Activated T-helper 1 cell treated with anti-CD3 and anti-CD28 coated beads, Interleukin-12 subunit alpha, Interleukin-12 subunit beta, Interleukin-2, Interleukin-4 antibody, amounts not matched to agents 30 ng/mL and 10 ng/mL and 1 ng/mL, durations not matched to agents 14 hours and 24 hours and 36 hours (primary cell): ENCODE data around the gene TMEM164. TPM values are rescaled to one million over a fixed set of nuclear protein-coding genes. Genes with fewer than 3 reads are reported as not detected.
"Not testable (repeated sequence)": the region's sequence is repeated elsewhere in the genome, so short reads cannot be mapped to it uniquely, and the experiment has no call there.

Source experiments
- DNase-seq: peaks from one replicate; pipeline ENCODE4 v3.0.0; 2021; ENCODE audit warnings: low spot score
- H3K27ac Mint-ChIP-seq: one replicate; pipeline ENCODE4 v1.8.0; 2021; ENCODE audit warnings: mild to moderate bottlenecking, mixed read lengths
- H3K27me3 Mint-ChIP-seq: one replicate; pipeline ENCODE4 v1.8.0; 2022; ENCODE audit warnings: mild to moderate bottlenecking, moderate library complexity, mixed read lengths; ENCODE audit not compliant: insufficient read depth
- H3K36me3 Mint-ChIP-seq: one replicate; pipeline ENCODE4 v1.8.0; 2021; ENCODE audit warnings: low read depth, mixed read lengths
- H3K4me1 Mint-ChIP-seq: one replicate; pipeline ENCODE4 v1.8.0; 2021; ENCODE audit warnings: low read depth, mixed read lengths
- H3K4me3 Mint-ChIP-seq: one replicate; pipeline ENCODE4 v1.8.0; 2021; ENCODE audit warnings: mild to moderate bottlenecking, moderate library complexity, mixed read lengths
- H3K9me3 Mint-ChIP-seq: one replicate; pipeline ENCODE4 v1.8.0; 2021; ENCODE audit warnings: mixed read lengths
- intact Hi-C: fragments of 100-400 bp; cut with micrococcal nuclease; formaldehyde crosslinking; loops from one replicate; pipeline ENCODE4 v1.15.1; 2024
- total RNA-seq: library from RNA; stranded (reverse); gene quantifications from 2 replicates; pipeline ENCODE4 v1.2.3, GENCODE V29; 2022

Gene TMEM164
- total RNA-seq = 17.9 and 19.1 TPM in 2 replicates

DNA sequence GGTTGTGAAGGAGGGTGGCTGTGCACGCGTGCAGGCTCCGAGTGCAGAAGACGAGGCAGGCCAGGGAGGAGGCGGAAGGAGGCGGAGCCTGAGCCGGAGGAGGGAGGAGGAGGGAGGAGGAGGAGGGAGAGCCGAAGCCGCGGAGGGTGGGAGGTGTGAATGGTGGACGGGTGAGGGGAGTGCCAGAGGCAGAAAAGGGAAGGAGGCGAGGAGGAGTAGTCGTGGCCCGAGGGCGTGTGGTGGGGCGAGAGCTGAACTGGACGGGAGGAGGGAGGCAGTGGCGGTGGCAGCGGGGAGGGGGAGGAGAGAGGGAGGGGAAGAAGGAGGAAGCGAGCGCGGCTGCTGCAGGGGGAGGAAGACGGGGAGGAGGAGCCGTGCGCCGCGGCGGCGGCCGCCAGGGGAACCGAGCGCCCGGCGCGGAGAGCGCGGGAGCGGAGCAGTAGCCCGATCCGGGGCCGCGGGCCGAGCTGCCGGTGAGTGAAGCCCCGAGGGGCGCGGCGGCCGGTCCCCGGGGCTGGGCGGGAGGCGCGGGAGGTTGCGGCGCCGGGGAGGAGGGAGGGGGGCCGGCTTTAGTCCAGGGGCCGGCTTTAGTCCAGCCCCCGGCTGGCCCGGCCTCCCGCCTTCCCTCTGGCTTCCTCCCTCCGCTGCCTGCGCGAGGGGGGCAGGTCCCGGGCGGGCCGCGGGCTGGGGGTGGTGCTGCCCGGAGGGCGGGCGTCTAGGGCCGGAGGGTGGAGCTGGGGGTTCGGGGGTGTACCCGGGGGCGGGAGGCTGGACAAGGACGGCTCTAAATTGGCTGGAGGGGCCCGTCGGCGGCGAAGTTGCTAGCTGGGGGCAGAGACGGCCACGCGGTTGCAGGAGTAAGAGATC, at the start of gene TMEM164:
Gene TMEM164 (plus strand): TSS at position 815 of the 867 bp plus-strand sequence. CDS start 661 bp downstream, outside the sequence.
- no peaks in the 10 kb centered on the region for H3K27me3 Mint-ChIP-seq
- peak within 1 kb of the TSS; percentile 92 for H3K4me3 Mint-ChIP-seq
- peaks cover 2% of the 10 kb centered on the region for H3K36me3 Mint-ChIP-seq
- H3K9me3 Mint-ChIP-seq = no peaks in the 10 kb centered on the region
- peaks cover 23% of the 10 kb centered on the region for H3K4me1 Mint-ChIP-seq
- intact Hi-C loops = loop anchor here (2.0 to 5.0 kb wide), 5 partner anchors 130 to 1680 kb away; partner anchors contain the start of genes ACSL4, ALG13, AMMECR1 and NXT2
- peak; percentile 72 for DNase-seq
- peak within 1 kb of the TSS; percentile 92 for H3K27ac Mint-ChIP-seq

DNA sequence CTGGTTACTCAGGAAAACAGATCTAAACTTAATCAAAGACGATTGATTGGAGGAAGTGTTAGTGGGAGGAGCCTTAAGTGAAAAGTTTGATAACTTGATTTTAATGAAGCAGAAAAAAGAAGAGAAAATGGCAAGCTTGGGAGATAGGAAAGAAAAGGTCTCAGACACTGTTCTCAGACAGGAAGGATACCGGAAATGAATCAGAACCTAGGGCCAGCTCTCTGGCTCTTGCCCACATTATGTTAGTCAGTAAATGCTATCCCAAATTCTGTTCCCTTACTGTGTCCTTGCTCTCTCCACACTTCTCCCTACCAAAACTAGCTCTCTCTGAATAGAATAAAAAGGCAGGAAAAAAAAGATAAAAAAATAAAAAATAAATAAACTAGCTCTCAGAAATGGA, 48.6 kb upstream of the TMEM164 start:
- DNase-seq = no peak
- H3K36me3 Mint-ChIP-seq = no peaks in the 10 kb centered on the region
- H3K27me3 Mint-ChIP-seq = no peaks in the 10 kb centered on the region
- peaks cover 21% of the 10 kb centered on the region for H3K4me1 Mint-ChIP-seq
- no peak overlapping the region for H3K27ac Mint-ChIP-seq
- H3K4me3 Mint-ChIP-seq = no peak overlapping the region
- intact Hi-C loops = no loop called here
- no peaks in the 10 kb centered on the region for H3K9me3 Mint-ChIP-seq

GRCh38 chrX:109954955-109955354, 48.0 kb upstream of the TMEM164 start:
- intact Hi-C loops = no loop called here
- DNase-seq = no peak
- H3K4me3 Mint-ChIP-seq = no peak overlapping the region
- H3K27ac Mint-ChIP-seq = no peak overlapping the region
- peaks cover 22% of the 10 kb centered on the region for H3K4me1 Mint-ChIP-seq
- no peaks in the 10 kb centered on the region for H3K36me3 Mint-ChIP-seq
- no peaks in the 10 kb centered on the region for H3K9me3 Mint-ChIP-seq
- H3K27me3 Mint-ChIP-seq = no peaks in the 10 kb centered on the region

DNA sequence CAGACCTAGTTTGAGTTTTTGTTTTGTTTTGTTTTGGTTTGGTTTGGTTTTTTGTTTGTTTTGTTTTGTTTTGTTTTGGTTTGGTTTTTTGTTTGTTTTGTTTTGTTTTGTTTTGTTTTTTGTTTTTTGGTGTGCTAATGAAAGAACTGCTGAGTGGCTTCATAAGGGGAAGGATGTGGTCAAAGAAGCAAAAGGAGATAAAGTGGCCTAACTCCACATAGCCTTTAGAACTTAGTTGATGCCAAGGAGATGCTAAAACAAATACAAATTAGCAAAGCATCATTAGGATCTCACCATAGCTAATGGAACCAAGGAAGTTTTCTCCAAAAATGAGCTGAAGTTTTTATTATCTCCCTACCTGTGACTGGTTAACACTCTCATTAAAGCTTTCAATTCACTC, 44.6 kb upstream of the TMEM164 start:
- H3K36me3 Mint-ChIP-seq = no peaks in the 10 kb centered on the region
- DNase-seq = no peak
- H3K27ac Mint-ChIP-seq = no peak overlapping the region
- H3K27me3 Mint-ChIP-seq = no peaks in the 10 kb centered on the region
- H3K9me3 Mint-ChIP-seq = no peaks in the 10 kb centered on the region
- peaks cover 20% of the 10 kb centered on the region for H3K4me1 Mint-ChIP-seq
- intact Hi-C loops = no loop called here
- no peak overlapping the region for H3K4me3 Mint-ChIP-seq

DNA sequence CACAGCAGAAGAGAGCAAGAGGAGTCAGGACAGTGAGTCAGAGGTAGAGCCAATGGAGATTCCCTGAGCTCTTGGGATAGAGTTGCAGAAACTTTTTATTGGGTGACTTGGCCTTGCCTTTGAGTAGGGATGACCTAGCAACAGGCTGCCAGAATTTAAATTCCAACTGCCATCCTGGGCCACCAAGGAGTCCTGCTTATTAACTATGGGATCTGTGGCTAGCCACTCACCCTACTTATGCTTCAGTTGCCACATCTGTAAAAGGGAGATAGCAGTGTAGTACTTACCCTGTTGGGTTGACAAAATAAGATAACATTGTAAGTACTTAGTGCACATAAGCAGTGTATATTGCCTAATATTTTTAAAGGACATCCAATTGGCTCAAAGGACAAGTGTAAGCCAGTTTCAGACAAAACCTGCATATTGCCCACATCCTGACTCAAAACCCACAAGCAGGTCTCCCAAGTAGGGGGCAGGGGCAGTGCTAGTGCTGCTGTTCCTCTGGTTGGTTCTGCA, 43.5 kb upstream of the TMEM164 start:
- no peak for DNase-seq
- Mint-ChIP-seq H3K36me3 (no peaks in the 10 kb centered on the region), H3K4me3 (no peak overlapping the region), H3K4me1 (peaks cover 16% of the 10 kb centered on the region), H3K27me3 (no peaks in the 10 kb centered on the region), H3K9me3 (no peaks in the 10 kb centered on the region), H3K27ac (no peak overlapping the region)
- intact Hi-C loops = no loop called here

GRCh38 chrX:109964390-109964789, 38.5 kb upstream of the TMEM164 start:
- intact Hi-C loops = no loop called here
- DNase-seq = no peak
- Mint-ChIP-seq H3K9me3 (no peaks in the 10 kb centered on the region), H3K36me3 (no peaks in the 10 kb centered on the region), H3K27me3 (no peaks in the 10 kb centered on the region), H3K4me1 (peaks cover under 1% of the 10 kb centered on the region), H3K27ac (no peak overlapping the region), H3K4me3 (no peak overlapping the region)

- Mint-ChIP-seq H3K9me3 (no peaks in the 10 kb centered on the region), H3K4me1 (no peaks in the 10 kb centered on the region), H3K27me3 (peaks cover 2% of the 10 kb centered on the region), H3K27ac (no peak overlapping the region), H3K36me3 (no peaks in the 10 kb centered on the region), H3K4me3 (no peak overlapping the region)
- no peak for DNase-seq
- intact Hi-C loops = no loop called here
Measured at GRCh38 chrX:109966246-109966645, 36.7 kb upstream of the TMEM164 start.

DNA sequence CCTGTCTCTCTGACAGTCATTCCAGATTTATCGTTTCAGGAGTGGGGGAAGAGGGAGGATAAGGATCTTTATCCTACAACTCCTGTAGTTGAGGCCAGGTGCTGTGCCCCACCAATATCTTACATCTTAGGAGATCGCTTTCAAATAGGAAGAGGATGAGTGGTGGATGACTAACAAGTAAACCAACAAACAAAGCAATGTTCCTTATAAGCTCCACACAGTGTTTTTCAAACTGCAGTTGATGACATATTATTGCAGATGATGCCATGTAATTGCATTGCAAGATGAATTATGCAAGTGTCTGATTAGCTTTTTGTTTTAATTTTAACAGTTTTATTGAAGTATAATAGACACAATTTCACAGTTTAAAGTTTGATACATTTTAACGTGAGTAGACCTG, 35.8 kb upstream of the TMEM164 start:
- intact Hi-C loops = no loop called here
- no peak overlapping the region for H3K4me3 Mint-ChIP-seq
- no peak overlapping the region for H3K27ac Mint-ChIP-seq
- peaks cover 2% of the 10 kb centered on the region for H3K27me3 Mint-ChIP-seq
- H3K9me3 Mint-ChIP-seq = no peaks in the 10 kb centered on the region
- no peak for DNase-seq
- no peaks in the 10 kb centered on the region for H3K4me1 Mint-ChIP-seq
- H3K36me3 Mint-ChIP-seq = no peaks in the 10 kb centered on the region

GRCh38 chrX:109970841-109971240, 32.1 kb upstream of the TMEM164 start:
- H3K36me3 Mint-ChIP-seq, H3K27ac Mint-ChIP-seq, H3K9me3 Mint-ChIP-seq, DNase-seq, intact Hi-C loops, H3K4me3 Mint-ChIP-seq, H3K27me3 Mint-ChIP-seq: not testable (repeated sequence)
- peaks cover 14% of the 10 kb centered on the region for H3K4me1 Mint-ChIP-seq

DNA sequence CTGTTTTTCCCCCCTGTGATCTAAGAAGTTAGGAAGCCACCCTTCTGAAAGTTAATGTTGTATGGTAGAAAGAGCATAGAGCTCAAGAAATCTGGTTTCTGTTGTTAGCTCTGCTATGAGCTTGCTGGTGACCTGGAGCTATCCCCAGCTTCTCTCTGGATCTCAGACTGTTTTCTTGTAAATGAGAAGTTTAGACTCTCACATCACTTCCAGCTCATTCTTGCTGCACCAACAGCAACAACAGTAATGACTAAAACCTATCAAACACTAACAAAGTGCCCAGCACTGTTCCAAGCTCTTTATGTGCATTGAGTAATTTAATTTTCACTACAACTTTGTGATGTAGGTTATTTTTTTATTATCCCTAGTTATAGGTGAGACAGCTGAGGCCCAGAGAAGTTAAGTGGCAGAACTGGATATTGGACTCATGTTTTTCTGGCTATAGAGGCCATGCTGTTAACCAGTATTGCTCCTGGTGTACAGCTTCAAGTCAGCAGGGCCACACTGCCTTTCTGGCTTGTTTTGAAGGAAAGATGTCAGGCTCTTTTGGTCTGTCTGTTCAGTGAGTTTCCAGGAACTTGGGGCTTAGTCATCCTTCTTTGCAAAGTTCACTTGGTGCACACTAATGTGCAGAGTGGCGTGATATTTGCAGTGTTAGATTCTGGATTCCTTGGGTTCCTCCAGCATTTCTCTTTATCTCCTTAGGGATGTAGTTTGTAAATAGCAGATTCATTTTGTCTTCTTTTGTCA, 27.8 kb upstream of the TMEM164 start:
- Mint-ChIP-seq H3K9me3 (no peaks in the 10 kb centered on the region), H3K27me3 (peaks cover 3% of the 10 kb centered on the region), H3K27ac (peak overlapping the region; percentile 80), H3K4me1 (peaks cover 19% of the 10 kb centered on the region), H3K4me3 (peak overlapping the region; percentile 69), H3K36me3 (peaks cover 2% of the 10 kb centered on the region)
- intact Hi-C loops = no loop called here
- no peak for DNase-seq

GRCh38 chrX:109985210-109985609, 17.7 kb upstream of the TMEM164 start:
- peaks cover 12% of the 10 kb centered on the region for H3K4me1 Mint-ChIP-seq
- H3K27me3 Mint-ChIP-seq, H3K36me3 Mint-ChIP-seq, DNase-seq, intact Hi-C loops, H3K4me3 Mint-ChIP-seq, H3K27ac Mint-ChIP-seq, H3K9me3 Mint-ChIP-seq: not testable (repeated sequence)

DNA sequence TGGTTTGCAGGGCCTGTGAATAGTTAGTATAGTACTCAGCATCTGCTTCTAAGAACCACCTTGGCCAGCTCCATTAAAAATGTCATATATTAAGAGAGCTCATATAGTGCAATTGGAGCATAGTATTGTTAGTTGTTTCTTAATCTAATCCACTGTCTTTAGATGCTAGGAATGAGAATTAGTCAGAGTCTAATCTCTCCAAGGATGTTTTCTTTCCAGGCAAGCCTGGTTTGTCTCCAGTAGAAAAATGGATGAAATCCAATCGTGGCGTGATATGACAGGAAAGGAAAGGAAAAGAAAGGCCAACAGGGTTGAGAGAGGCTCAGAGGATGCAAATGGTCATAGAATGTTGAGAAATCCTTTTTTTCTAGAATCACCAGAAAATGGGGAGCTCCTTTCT, 15.0 kb upstream of the TMEM164 start:
- H3K9me3 Mint-ChIP-seq = no peaks in the 10 kb centered on the region
- no peak for DNase-seq
- H3K36me3 Mint-ChIP-seq = no peaks in the 10 kb centered on the region
- peaks cover 29% of the 10 kb centered on the region for H3K4me1 Mint-ChIP-seq
- H3K27ac Mint-ChIP-seq = no peak overlapping the region
- H3K4me3 Mint-ChIP-seq = no peak overlapping the region
- no peaks in the 10 kb centered on the region for H3K27me3 Mint-ChIP-seq
- intact Hi-C loops = no loop called here
